ENCODE data around the gene PCK2. TPM values are rescaled to one million over a fixed set of nuclear protein-coding genes. Genes with fewer than 3 reads are reported as not detected.

The PCK2 gene
- polyA plus RNA-seq, 1 donor from 2014 or later, result 1.2 TPM

GRCh38 chr14:24082411-24083080 lies 11.6 kb upstream of the PCK2 start:
- Histone ChIP-seq H2AFZ (ENCODE audit: low read depth, low read length) (no peak overlapping the region), H3K36me3 (ENCODE audit: insufficient read depth, low read length) (no peaks in the 10 kb centered on the region), H3F3A (ENCODE audit: insufficient read depth, low read length, poor library complexity, severe bottlenecking) (peaks cover 3% of the 10 kb centered on the region), H3K9ac (ENCODE audit: low read length) (no peak overlapping the region), H4K20me1 (ENCODE audit: insufficient read depth) (no peaks in the 10 kb centered on the region), H3K4me3 (ENCODE audit: low read length) (no peak overlapping the region), H3K4me2 (ENCODE audit: low read length) (no peak overlapping the region), H3K79me2 (replicated peaks; ENCODE audit: insufficient read depth, low read length) (no peaks in the 10 kb centered on the region), H3K9me3 (ENCODE audit: low read length) (no peaks in the 10 kb centered on the region), H3K9me2 (ENCODE audit: insufficient read depth, low read length) (no peaks in the 10 kb centered on the region), H3K27me3 (ENCODE audit: insufficient read depth, low read depth, low read length) (no peaks in the 10 kb centered on the region), H3K27ac (ENCODE audit: low read length) (no peak overlapping the region)
- TF ChIP-seq MXI1 (conservative IDR thresholded peaks at IDR 0.05; ENCODE audit: poor library complexity, severe bottlenecking), result no peak

- Histone ChIP-seq H4K20me1 (ENCODE audit: insufficient read depth) (no peaks in the 10 kb centered on the region), H3K36me3 (ENCODE audit: insufficient read depth, low read length) (no peaks in the 10 kb centered on the region), H3K4me3 (ENCODE audit: low read length) (no peak overlapping the region), H3F3A (ENCODE audit: insufficient read depth, low read length, poor library complexity, severe bottlenecking) (peaks cover 3% of the 10 kb centered on the region), H3K9me3 (ENCODE audit: low read length) (no peaks in the 10 kb centered on the region), H3K27ac (ENCODE audit: low read length) (no peak overlapping the region), H3K4me2 (ENCODE audit: low read length) (no peak overlapping the region), H3K9me2 (ENCODE audit: insufficient read depth, low read length) (no peaks in the 10 kb centered on the region), H3K9ac (ENCODE audit: low read length) (no peak overlapping the region), H3K79me2 (replicated peaks; ENCODE audit: insufficient read depth, low read length) (no peaks in the 10 kb centered on the region), H2AFZ (ENCODE audit: low read depth, low read length) (no peak overlapping the region), H3K27me3 (ENCODE audit: insufficient read depth, low read depth, low read length) (no peaks in the 10 kb centered on the region)
- TF ChIP-seq EZH2 (IDR thresholded peaks at IDR 0.05; ENCODE audit: borderline replicate concordance, insufficient read depth, low read length, poor library complexity, severe bottlenecking) (no peak), RAD21 (conservative IDR thresholded peaks at IDR 0.05) (no peak), EP300 (conservative IDR thresholded peaks at IDR 0.05; ENCODE audit: poor library complexity, severe bottlenecking) (no peak), SMC3 (conservative IDR thresholded peaks at IDR 0.05; ENCODE audit: poor library complexity) (no peak), REST (IDR thresholded peaks at IDR 0.05; ENCODE audit: borderline replicate concordance) (no peak), POLR2AphosphoS5 (IDR thresholded peaks at IDR 0.05) (no peak), CTCF (IDR thresholded peaks at IDR 0.05; ENCODE audit: poor library complexity, severe bottlenecking) (no peak), TAF1 (IDR thresholded peaks at IDR 0.05; ENCODE audit: low read depth) (no peak), MXI1 (conservative IDR thresholded peaks at IDR 0.05; ENCODE audit: poor library complexity, severe bottlenecking) (no peak)
Observed at GRCh38 chr14:24083462-24083861, 10.6 kb upstream of the PCK2 start.

Data from neural cell (in vitro differentiated cells).